GM23338 (cell line): ENCODE results near the gene UPP1.

Experiments
- CREB1 ChIP-seq: fragments of 250-450 bp; sonication (Bioruptor Pico); IDR thresholded peaks from 2 replicates; pipeline ENCODE4 v1.5.0; 2020; ENCODE audit warnings: low read depth, mild to moderate bottlenecking, moderate library complexity
- EZH2 ChIP-seq: fragments of 200-600 bp; sonication (generic); IDR thresholded peaks from one replicate; pipeline ENCODE4 v1.8.0; 2017; ENCODE audit warnings: antibody characterized with exemption, mild to moderate bottlenecking, low read depth; ENCODE audit not compliant: unreplicated experiment
- EZH2phosphoT487 ChIP-seq: fragments of 200-600 bp; sonication (generic); IDR thresholded peaks from one replicate; pipeline ENCODE4 v1.8.1; 2018; ENCODE audit warnings: antibody characterized with exemption; ENCODE audit not compliant: unreplicated experiment
- JUNB ChIP-seq: IDR thresholded peaks from one replicate; pipeline ENCODE4 v1.6.1; 2016; ENCODE audit warnings: antibody characterized with exemption; ENCODE audit not compliant: unreplicated experiment
- NANOG ChIP-seq: IDR thresholded peaks from 2 replicates; pipeline ENCODE4 v1.6.1; 2016; ENCODE audit warnings: antibody characterized with exemption, borderline replicate concordance
- POLR2AphosphoS5 ChIP-seq: IDR thresholded peaks from 2 replicates; pipeline ENCODE4 v1.6.1; 2016; ENCODE audit warnings: antibody characterized with exemption, low read depth
- STAT1 ChIP-seq: IDR thresholded peaks from one replicate; pipeline ENCODE4 v1.6.1; 2016; ENCODE audit warnings: antibody characterized with exemption; ENCODE audit not compliant: unreplicated experiment
- ZNF114 ChIP-seq: fragments of 250-450 bp; sonication (Bioruptor Pico); IDR thresholded peaks from 2 replicates; pipeline ENCODE4 v1.5.0; 2020; ENCODE audit warnings: mild to moderate bottlenecking, moderate library complexity
- ZNF331 ChIP-seq: fragments of 250-450 bp; sonication (Bioruptor Pico); IDR thresholded peaks from 2 replicates; pipeline ENCODE4 v1.5.0; 2020; ENCODE audit warnings: low read depth, mild to moderate bottlenecking, moderate library complexity
- TF ChIP-seq, protein P1 (sequence below): IDR thresholded peaks from 2 replicates; pipeline ENCODE4 v1.6.1; 2016; ENCODE audit warnings: antibody characterized with exemption
- TF ChIP-seq, protein P2 (sequence below), 2 experiments: fragments of 200-600 bp in 1 of 2; sonication (generic) in 1 of 2; conservative IDR thresholded peaks; 2 replicates each; pipeline versions ENCODE4 v1.5.1 to v1.6.1; 2016 to 2017; ENCODE audit warnings: antibody characterized with exemption in 2 of 2, low read depth in 2 of 2, mild to moderate bottlenecking in 2 of 2, moderate library complexity in 1 of 2
- TF ChIP-seq, protein P3 (sequence below): IDR thresholded peaks from one replicate; pipeline ENCODE4 v1.6.1; 2018; ENCODE audit warnings: antibody characterized with exemption; ENCODE audit not compliant: unreplicated experiment

DNA sequence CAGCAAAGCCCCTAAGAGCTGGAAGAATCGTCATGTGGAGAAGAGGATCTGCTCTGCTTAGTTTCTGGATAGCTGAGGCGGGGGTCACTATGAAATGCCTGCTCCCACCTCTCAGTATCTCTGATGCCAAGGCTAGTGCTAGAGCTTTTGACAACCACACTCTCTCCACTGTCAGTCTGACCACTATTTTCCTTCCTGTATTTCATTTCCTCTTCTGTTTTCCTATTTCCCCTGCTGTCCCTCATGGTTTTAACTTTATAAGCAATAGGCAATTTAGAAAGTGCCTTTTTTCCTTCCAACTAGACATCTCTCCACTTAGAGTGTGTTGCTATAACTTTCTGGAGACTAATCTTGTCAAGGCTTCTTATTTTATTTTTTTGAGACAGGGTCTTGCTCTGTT lies 30.1 kb upstream of the UPP1 start:
- TF ChIP-seq, protein P1, sequence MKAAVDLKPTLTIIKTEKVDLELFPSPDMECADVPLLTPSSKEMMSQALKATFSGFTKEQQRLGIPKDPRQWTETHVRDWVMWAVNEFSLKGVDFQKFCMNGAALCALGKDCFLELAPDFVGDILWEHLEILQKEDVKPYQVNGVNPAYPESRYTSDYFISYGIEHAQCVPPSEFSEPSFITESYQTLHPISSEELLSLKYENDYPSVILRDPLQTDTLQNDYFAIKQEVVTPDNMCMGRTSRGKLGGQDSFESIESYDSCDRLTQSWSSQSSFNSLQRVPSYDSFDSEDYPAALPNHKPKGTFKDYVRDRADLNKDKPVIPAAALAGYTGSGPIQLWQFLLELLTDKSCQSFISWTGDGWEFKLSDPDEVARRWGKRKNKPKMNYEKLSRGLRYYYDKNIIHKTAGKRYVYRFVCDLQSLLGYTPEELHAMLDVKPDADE = no peak
- TF ChIP-seq, protein P2, sequence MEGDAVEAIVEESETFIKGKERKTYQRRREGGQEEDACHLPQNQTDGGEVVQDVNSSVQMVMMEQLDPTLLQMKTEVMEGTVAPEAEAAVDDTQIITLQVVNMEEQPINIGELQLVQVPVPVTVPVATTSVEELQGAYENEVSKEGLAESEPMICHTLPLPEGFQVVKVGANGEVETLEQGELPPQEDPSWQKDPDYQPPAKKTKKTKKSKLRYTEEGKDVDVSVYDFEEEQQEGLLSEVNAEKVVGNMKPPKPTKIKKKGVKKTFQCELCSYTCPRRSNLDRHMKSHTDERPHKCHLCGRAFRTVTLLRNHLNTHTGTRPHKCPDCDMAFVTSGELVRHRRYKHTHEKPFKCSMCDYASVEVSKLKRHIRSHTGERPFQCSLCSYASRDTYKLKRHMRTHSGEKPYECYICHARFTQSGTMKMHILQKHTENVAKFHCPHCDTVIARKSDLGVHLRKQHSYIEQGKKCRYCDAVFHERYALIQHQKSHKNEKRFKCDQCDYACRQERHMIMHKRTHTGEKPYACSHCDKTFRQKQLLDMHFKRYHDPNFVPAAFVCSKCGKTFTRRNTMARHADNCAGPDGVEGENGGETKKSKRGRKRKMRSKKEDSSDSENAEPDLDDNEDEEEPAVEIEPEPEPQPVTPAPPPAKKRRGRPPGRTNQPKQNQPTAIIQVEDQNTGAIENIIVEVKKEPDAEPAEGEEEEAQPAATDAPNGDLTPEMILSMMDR (conservative IDR thresholded peaks at IDR 0.05; ENCODE audit: low read depth in 2 of 2) = no peak
- no peak for TF ChIP-seq EZH2
- no peak for TF ChIP-seq EZH2phosphoT487
- TF ChIP-seq, protein P3, sequence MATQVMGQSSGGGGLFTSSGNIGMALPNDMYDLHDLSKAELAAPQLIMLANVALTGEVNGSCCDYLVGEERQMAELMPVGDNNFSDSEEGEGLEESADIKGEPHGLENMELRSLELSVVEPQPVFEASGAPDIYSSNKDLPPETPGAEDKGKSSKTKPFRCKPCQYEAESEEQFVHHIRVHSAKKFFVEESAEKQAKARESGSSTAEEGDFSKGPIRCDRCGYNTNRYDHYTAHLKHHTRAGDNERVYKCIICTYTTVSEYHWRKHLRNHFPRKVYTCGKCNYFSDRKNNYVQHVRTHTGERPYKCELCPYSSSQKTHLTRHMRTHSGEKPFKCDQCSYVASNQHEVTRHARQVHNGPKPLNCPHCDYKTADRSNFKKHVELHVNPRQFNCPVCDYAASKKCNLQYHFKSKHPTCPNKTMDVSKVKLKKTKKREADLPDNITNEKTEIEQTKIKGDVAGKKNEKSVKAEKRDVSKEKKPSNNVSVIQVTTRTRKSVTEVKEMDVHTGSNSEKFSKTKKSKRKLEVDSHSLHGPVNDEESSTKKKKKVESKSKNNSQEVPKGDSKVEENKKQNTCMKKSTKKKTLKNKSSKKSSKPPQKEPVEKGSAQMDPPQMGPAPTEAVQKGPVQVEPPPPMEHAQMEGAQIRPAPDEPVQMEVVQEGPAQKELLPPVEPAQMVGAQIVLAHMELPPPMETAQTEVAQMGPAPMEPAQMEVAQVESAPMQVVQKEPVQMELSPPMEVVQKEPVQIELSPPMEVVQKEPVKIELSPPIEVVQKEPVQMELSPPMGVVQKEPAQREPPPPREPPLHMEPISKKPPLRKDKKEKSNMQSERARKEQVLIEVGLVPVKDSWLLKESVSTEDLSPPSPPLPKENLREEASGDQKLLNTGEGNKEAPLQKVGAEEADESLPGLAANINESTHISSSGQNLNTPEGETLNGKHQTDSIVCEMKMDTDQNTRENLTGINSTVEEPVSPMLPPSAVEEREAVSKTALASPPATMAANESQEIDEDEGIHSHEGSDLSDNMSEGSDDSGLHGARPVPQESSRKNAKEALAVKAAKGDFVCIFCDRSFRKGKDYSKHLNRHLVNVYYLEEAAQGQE = no peak
- TF ChIP-seq POLR2AphosphoS5 = no peak
- TF ChIP-seq CREB1 = no peak
- no peak for TF ChIP-seq STAT1
- no peak for TF ChIP-seq NANOG
- TF ChIP-seq ZNF331 (CRISPR knock-in tag) = no peak
- no peak for TF ChIP-seq ZNF114 (CRISPR knock-in tag)
- no peak for TF ChIP-seq JUNB
